ENCODE results near the gene ANXA2R.
A peak's percentile ranks its signal among the peaks of the same experiment; 100 is the strongest.

Gene ANXA2R

GRCh38 chr5:43006424-43007202, 33.5 kb downstream of the ANXA2R start:
- no peak overlapping the region for H3K4me3 ChIP-seq (replicated peaks; ENCODE audit: low read depth, low read length)
- no peak for DNase-seq (ENCODE audit: extremely low read depth, low read depth)
- TF ChIP-seq, protein P1, sequence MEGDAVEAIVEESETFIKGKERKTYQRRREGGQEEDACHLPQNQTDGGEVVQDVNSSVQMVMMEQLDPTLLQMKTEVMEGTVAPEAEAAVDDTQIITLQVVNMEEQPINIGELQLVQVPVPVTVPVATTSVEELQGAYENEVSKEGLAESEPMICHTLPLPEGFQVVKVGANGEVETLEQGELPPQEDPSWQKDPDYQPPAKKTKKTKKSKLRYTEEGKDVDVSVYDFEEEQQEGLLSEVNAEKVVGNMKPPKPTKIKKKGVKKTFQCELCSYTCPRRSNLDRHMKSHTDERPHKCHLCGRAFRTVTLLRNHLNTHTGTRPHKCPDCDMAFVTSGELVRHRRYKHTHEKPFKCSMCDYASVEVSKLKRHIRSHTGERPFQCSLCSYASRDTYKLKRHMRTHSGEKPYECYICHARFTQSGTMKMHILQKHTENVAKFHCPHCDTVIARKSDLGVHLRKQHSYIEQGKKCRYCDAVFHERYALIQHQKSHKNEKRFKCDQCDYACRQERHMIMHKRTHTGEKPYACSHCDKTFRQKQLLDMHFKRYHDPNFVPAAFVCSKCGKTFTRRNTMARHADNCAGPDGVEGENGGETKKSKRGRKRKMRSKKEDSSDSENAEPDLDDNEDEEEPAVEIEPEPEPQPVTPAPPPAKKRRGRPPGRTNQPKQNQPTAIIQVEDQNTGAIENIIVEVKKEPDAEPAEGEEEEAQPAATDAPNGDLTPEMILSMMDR (IDR thresholded peaks at IDR 0.05; ENCODE audit: low read depth, low read length, missing control alignments) = no peak

GRCh38 chr5:43005031-43005430, 35.1 kb downstream of the ANXA2R start:
- no peak overlapping the region for H3K4me3 ChIP-seq (replicated peaks; ENCODE audit: low read depth, low read length)
- TF ChIP-seq, protein P1 (IDR thresholded peaks at IDR 0.05; ENCODE audit: low read depth, low read length, missing control alignments) = no peak

GRCh38 chr5:43001748-43002147, 38.4 kb downstream of the ANXA2R start:
- no peak for DNase-seq (ENCODE audit: extremely low read depth, low read depth)
- TF ChIP-seq, protein P1 (IDR thresholded peaks at IDR 0.05; ENCODE audit: low read depth, low read length, missing control alignments) = no peak
- no peak overlapping the region for H3K4me3 ChIP-seq (replicated peaks; ENCODE audit: low read depth, low read length)

More at GRCh38 chr5:43005031-43005430, 35.1 kb downstream of the ANXA2R start:
- no peak for DNase-seq (ENCODE audit: extremely low read depth, low read depth)

- no peak for DNase-seq (ENCODE audit: extremely low read depth, low read depth)
- TF ChIP-seq, protein P1 (IDR thresholded peaks at IDR 0.05; ENCODE audit: low read depth, low read length, missing control alignments) = no peak
- H3K4me3 ChIP-seq (replicated peaks; ENCODE audit: low read depth, low read length) = no peak overlapping the region
Observed at GRCh38 chr5:43000914-43001313, 39.2 kb downstream of the ANXA2R start.

GRCh38 chr5:43000111-43000840, 39.8 kb downstream of the ANXA2R start:
- DNase-seq (ENCODE audit: extremely low read depth, low read depth) = no peak
- TF ChIP-seq, protein P1 (IDR thresholded peaks at IDR 0.05; ENCODE audit: low read depth, low read length, missing control alignments) = no peak
- peak overlapping the region; percentile 42 for H3K4me3 ChIP-seq (replicated peaks; ENCODE audit: low read depth, low read length)

DNA sequence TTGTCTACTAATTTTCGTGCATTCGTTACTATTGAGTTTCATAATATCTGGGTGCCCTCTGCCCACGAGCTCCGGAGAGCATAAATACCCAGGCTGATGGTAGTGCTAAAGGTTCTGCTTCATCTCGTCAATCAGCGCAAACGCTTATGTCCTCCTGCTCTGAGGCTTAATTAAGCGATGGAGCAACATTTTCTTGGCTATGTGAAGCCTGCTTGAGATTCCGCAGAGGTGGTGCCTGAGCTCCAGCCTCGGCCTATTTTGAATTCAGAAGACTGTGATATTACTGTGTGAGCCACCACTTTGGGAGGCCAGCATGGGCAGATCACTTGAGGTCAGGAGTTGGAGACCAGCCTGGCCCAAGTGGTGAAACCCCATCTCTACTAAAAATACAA, 44.8 kb downstream of the ANXA2R start:
- TF ChIP-seq, protein P1 (IDR thresholded peaks at IDR 0.05; ENCODE audit: low read depth, low read length, missing control alignments) = no peak
- H3K4me3 ChIP-seq (replicated peaks; ENCODE audit: low read depth, low read length) = peak overlapping the region; percentile 52
- DNase-seq (ENCODE audit: extremely low read depth, low read depth) = no peak
